K562 (cell line): ENCODE measurements around the gene LRIF1. TPM values are rescaled to one million over a fixed set of nuclear protein-coding genes. Genes with fewer than 3 reads are reported as not detected.
A peak's percentile ranks its signal among the peaks of the same experiment; 100 is the strongest.

Experiments
- ATAC-seq: fragments of 200-7000 bp; cut with Tn5 transposase; 3 replicates; pipeline ENCODE4 v1.9.1; 2020; ENCODE audit warnings: moderate library complexity
- BruUV-seq: library from RNA; stranded (reverse); fragments of 400-500 nt; replicated peaks from 2 replicates; lab custom pipeline; 2021; lab: Mats Ljungman, UMichigan
- CTCF ChIA-PET: fragments of 300-600 bp; formaldehyde crosslinking; extraction: SDS; loops from one replicate; lab custom pipeline; 2021; ENCODE audit warnings: low intra/inter-chr PET ratio; lab: Yijun Ruan, JAX
- POLR2A ChIA-PET: fragments of 300-600, 350-650 bp; sonication (Branson Sonifier 250); formaldehyde crosslinking; extraction: SDS; loops from one replicate; lab custom pipeline; 2021; ENCODE audit warnings: antibody characterized with exemption, inconsistent platforms; lab: Yijun Ruan, JAX
- DNase-seq, 4 experiments: peaks; one replicate each; pipeline versions ENCODE4 v3.0.0 to v3.0.0-alpha.2; 2011 to 2018; ENCODE audit warnings: low spot score in 3 of 4, mixed read lengths in 3 of 4; ENCODE audit errors: extremely low read depth in 1 of 4
- FAIRE-seq: peaks from 2 replicates; lab custom pipeline; 2011; peaks lifted over from hg19 to GRCh38; lab: Jason Lieb, UNC
- H2AFZ ChIP-seq: 2 replicates; pipeline ENCODE4 v1.6.0; 2011; ENCODE audit warnings: low read depth, low read length, control low read depth, inconsistent platforms
- H3K27ac ChIP-seq: fragments of 200-600 bp; 3 replicates; pipeline ENCODE4 v1.8.0; 2011; ENCODE audit warnings: low read depth, mild to moderate bottlenecking, control low read depth, inconsistent platforms, low read length, moderate library complexity, mixed read lengths; ENCODE audit errors: extremely low read depth
- H3K27me3 ChIP-seq, 2 experiments: fragments of 300-600 bp in 1 of 2; 2 replicates in 1 of 2; 3 replicates in 1 of 2; pipeline versions ENCODE4 v1.6.0 to v1.8.0; 2011; ENCODE audit warnings: inconsistent platforms in 2 of 2, low read length in 2 of 2, mild to moderate bottlenecking in 1 of 2, mixed read lengths in 1 of 2, moderate library complexity in 1 of 2; ENCODE audit not compliant: control insufficient read depth in 2 of 2, insufficient read depth in 2 of 2
- H3K36me3 ChIP-seq: fragments of 300-600 bp; 3 replicates; pipeline ENCODE4 v1.8.0; 2011; ENCODE audit warnings: mild to moderate bottlenecking, low read length, inconsistent platforms; ENCODE audit not compliant: control insufficient read depth, insufficient read depth
- H3K4me1 ChIP-seq, 2 experiments: fragments of 200-600 bp in 1 of 2; replicated peaks in 1 of 2; 2 replicates in 1 of 2; 3 replicates in 1 of 2; pipeline versions ENCODE4 v1.5.1 to v1.8.0; 2011; ENCODE audit warnings: inconsistent platforms in 2 of 2, low read length in 2 of 2, mild to moderate bottlenecking in 1 of 2, mixed read lengths in 1 of 2, moderate library complexity in 1 of 2; ENCODE audit not compliant: control insufficient read depth in 2 of 2, insufficient read depth in 2 of 2
- H3K4me2 ChIP-seq: 2 replicates; pipeline ENCODE4 v1.6.1; 2011; ENCODE audit warnings: low read length, control low read depth, inconsistent platforms, mixed read lengths; ENCODE audit not compliant: insufficient read depth
- H3K4me3 ChIP-seq: fragments of 200-600 bp; sonication (generic), shearing (Covaris generic); 2 replicates; pipeline ENCODE4 v1.5.1; 2016; ENCODE audit warnings: control low read depth, inconsistent platforms
- H3K79me2 ChIP-seq: fragments of 200-600 bp; 3 replicates; pipeline ENCODE4 v1.8.0; 2011; ENCODE audit warnings: low read length, inconsistent platforms; ENCODE audit not compliant: control insufficient read depth, insufficient read depth
- H3K9ac ChIP-seq, 2 experiments: 2 replicates each; pipeline versions ENCODE4 v1.6.0 to v1.6.1; 2011; ENCODE audit warnings: low read depth in 2 of 2, low read length in 2 of 2, control low read depth in 1 of 2, inconsistent platforms in 1 of 2, mild to moderate bottlenecking in 1 of 2, mixed read lengths in 1 of 2; ENCODE audit not compliant: insufficient read depth in 1 of 2
- H3K9me1 ChIP-seq: one replicate; pipeline ENCODE4 v1.6.0; 2011; ENCODE audit warnings: inconsistent platforms, mild to moderate bottlenecking, low read length, moderate library complexity; ENCODE audit not compliant: control insufficient read depth, insufficient read depth
- H3K9me3 ChIP-seq: replicated peaks from 2 replicates; pipeline ENCODE4 v1.5.1; 2011; ENCODE audit warnings: low read depth, low read length, inconsistent platforms; ENCODE audit not compliant: control insufficient read depth, insufficient read depth
- H4K20me1 ChIP-seq: replicated peaks from 2 replicates; pipeline ENCODE4 v1.6.1; 2011; ENCODE audit warnings: low read length, inconsistent platforms, mixed read lengths; ENCODE audit not compliant: control insufficient read depth, insufficient read depth
- EP400 ChIP-seq: fragments of 450-650 bp; IDR thresholded peaks from 2 replicates; pipeline ENCODE4 v1.6.1; 2017; ENCODE audit warnings: antibody characterized with exemption, mild to moderate bottlenecking, moderate library complexity
- KDM1A ChIP-seq, 2 experiments: fragments of 450-650 bp; IDR thresholded peaks; 2 replicates each; pipeline ENCODE4 v1.6.1; 2016; ENCODE audit warnings: mild to moderate bottlenecking in 2 of 2
- OTX1 ChIP-seq: fragments of 450-650 bp; formaldehyde crosslinking; IDR thresholded peaks from 2 replicates; pipeline ENCODE4 v1.4.0; 2022; ENCODE audit warnings: mild to moderate bottlenecking
- RBM25 ChIP-seq: fragments of 200-400 bp; formaldehyde crosslinking; IDR thresholded peaks from 2 replicates; pipeline ENCODE4 v1.6.1; 2018; ENCODE audit warnings: low read length, low read depth, moderate library complexity; ENCODE audit not compliant: severe bottlenecking
- ZNF146 ChIP-seq: IDR thresholded peaks from one replicate; pipeline ENCODE4 v1.6.1; 2018; ENCODE audit warnings: missing compliant biosample characterization; ENCODE audit not compliant: unreplicated experiment
- ZNF316 ChIP-seq: fragments of 450-650 bp; IDR thresholded peaks from 2 replicates; pipeline ENCODE4 v1.6.1; 2016
- ZNF57 ChIP-seq: fragments of 450-650 bp; formaldehyde crosslinking; IDR thresholded peaks from 2 replicates; pipeline ENCODE4 v1.4.0; 2020; ENCODE audit warnings: mild to moderate bottlenecking, moderate library complexity
- WGBS: fragments of 100-300 bp; shearing (Covaris generic); methylation state at CpG from one replicate; pipeline ENCODE4 v1.1.6; 2016; ENCODE audit warnings: low coverage, mixed read lengths; ENCODE audit not compliant: insufficient coverage; ENCODE audit errors: missing lambda C conversion rate; 5-methylcytosine and 5-hydroxymethylcytosine counted together
- in situ Hi-C: fragments of 300-500 bp; cut with MboI; formaldehyde crosslinking; loops from 4 replicates; pipeline ENCODE4 v1.15.0; 2018; ENCODE audit warnings: inconsistent platforms, mixed read lengths
- intact Hi-C: fragments of 100-400 bp; cut with micrococcal nuclease; formaldehyde crosslinking; loops from 2 replicates; pipeline ENCODE4 v1.14.2; 2022
- polyA plus RNA-seq, 8 experiments: library from polyadenylated mRNA; depleted of rRNA in 4 of 8; stranded (reverse) in 5 of 8; unstranded in 3 of 8; fragments of >200 nt; fragmentation: Nextera tagmentation in 2 of 8; fragmentation: Illumina TruSeq in 1 of 8; extraction: Ambion mirVana in 2 of 8; extraction: Trizol in 1 of 8; gene quantifications; 2 replicates each; pipeline versions ENCODE4 v1.2.1 to v1.2.3, GENCODE V29; 2011 to 2014; ENCODE audit warnings: inconsistent platforms in 1 of 8, missing spikeins in 1 of 8
- total RNA-seq, 7 experiments: library from RNA; depleted of rRNA in 6 of 7; stranded (reverse); fragments of >200 nt in 6 of 7; fragmentation: Illumina TruSeq in 2 of 7; extraction: Trizol in 2 of 7; gene quantifications; 2 replicates each; pipeline versions ENCODE4 v1.2.1 to v1.2.3, GENCODE V29; 2011 to 2021; ENCODE audit warnings: low replicate concordance in 1 of 7

The LRIF1 gene
- total and polyA plus RNA-seq, 9 of the 15 experiments (the other 6 are each of a cell fraction or from before 2014, with no cell fraction given) = 35.6 to 88.8 (median 74.1) TPM

DNA sequence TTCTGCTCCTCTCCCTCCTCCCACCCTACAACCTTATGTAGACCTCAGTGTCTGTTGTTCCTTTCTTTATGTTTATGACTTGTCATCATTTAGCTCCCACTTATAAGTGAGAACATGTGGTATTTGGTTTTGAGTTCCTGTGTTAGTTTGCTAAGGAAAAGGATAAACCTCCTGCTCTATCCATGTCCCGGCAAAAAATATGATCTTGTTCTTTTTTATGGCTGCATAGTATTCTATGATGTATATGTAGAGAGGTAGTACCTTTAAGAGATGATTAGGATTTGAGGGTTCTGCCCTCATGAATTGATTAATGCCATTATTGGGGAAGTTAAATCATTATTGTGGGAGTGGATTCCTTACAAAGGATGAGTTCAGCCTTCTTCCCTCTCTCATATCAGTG, 41.8 kb downstream of the LRIF1 start:
- TF ChIP-seq ZNF316 (peak; percentile 49), EP400 (no peak), KDM1A (IDR thresholded peaks at IDR 0.05) (0 out of 4 replicates have a peak, but pooled peaks of 1 of the 2 experiments have one; percentile 44), RBM25 (peak; percentile 52), ZNF57 (CRISPR knock-in tag) (no peak), ZNF146 (peak; percentile 65), OTX1 (CRISPR knock-in tag) (no peak)
- 90% methylated on average over 1 of the region's 1 CpG for WGBS
- no peaks in the 10 kb centered on the region for H3K79me2 ChIP-seq
- H3K27me3 ChIP-seq = no peaks in the 10 kb centered on the region
- H4K20me1 ChIP-seq = no peaks in the 10 kb centered on the region
- ChIA-PET CTCF (no interaction called here), POLR2A (interaction anchor here (1.0 kb wide), 1 partner anchor 11 kb away, joined by 3 read pairs; no protein-coding TSS in a partner anchor)
- H3K9me1 ChIP-seq = no peaks in the 10 kb centered on the region
- no peak overlapping the region for H3K27ac ChIP-seq
- DNase-seq (no peak), ATAC-seq (no peak), FAIRE-seq (no peak)
- no peak overlapping the region for H3K4me3 ChIP-seq
- in situ Hi-C loops = no loop called here
- no TSS peak for BruUV-seq
- H3K9me3 ChIP-seq = no peaks in the 10 kb centered on the region; the same call in 1 of the 2 replicates
- H3K4me2 ChIP-seq = no peak overlapping the region
- peaks cover 5 to 20% of the 10 kb centered on the region in 2 experiments; a peak in 4 of 5 replicates for H3K4me1 ChIP-seq
- no peak overlapping the region for H3K9ac ChIP-seq
- H2AFZ ChIP-seq = no peak overlapping the region
- H3K36me3 ChIP-seq = no peaks in the 10 kb centered on the region
- intact Hi-C loops = no loop called here
